ENCODE measurements around the gene DENND4B.
A peak's percentile ranks its signal among the peaks of the same experiment; 100 is the strongest.
"Not testable (repeated sequence)": the region's sequence is repeated elsewhere in the genome, so short reads cannot be mapped to it uniquely, and the experiment has no call there.

The DENND4B gene

GRCh38 chr1:153946622-153947241, at the start of gene DENND4B:
Gene DENND4B (minus strand): TSS chr1:153946718. CDS start chr1:153944374, 2,344 bp downstream.
- peak; percentile 69 for DNase-seq

- no peak for DNase-seq
Measured at GRCh38 chr1:153995640-153996039, 49.1 kb upstream of the DENND4B start.

GRCh38 chr1:153995202-153995601, 48.7 kb upstream of the DENND4B start:
- DNase-seq = no peak

- DNase-seq = no peak
Measured at GRCh38 chr1:153991806-153992205, 45.3 kb upstream of the DENND4B start.

GRCh38 chr1:153991151-153991630, 44.7 kb upstream of the DENND4B start:
- DNase-seq = no peak

GRCh38 chr1:153990468-153991150, 44.1 kb upstream of the DENND4B start, which contains the start of gene RPS27:
Gene RPS27 (plus strand): TSS chr1:153990762. CDS start chr1:153990797, 35 bp downstream.
- peak; percentile 99 for DNase-seq

GRCh38 chr1:153987621-153988020, 41.1 kb upstream of the DENND4B start:
- no peak for DNase-seq

- peak; percentile 87 for DNase-seq
Measured at GRCh38 chr1:153985941-153986761, 39.6 kb upstream of the DENND4B start, which contains the start of gene RAB13. Gene RAB13 (minus strand): TSS chr1:153986339. CDS start chr1:153986236, 103 bp downstream.

- peak; percentile 89 for DNase-seq
Measured at GRCh38 chr1:153985341-153985912, 38.9 kb upstream of the DENND4B start.

- DNase-seq = no peak
Measured at GRCh38 chr1:153984123-153984894, 37.8 kb upstream of the DENND4B start.

- not testable (repeated sequence) for DNase-seq
Measured at GRCh38 chr1:153981735-153982134, 35.2 kb upstream of the DENND4B start.

- not testable (repeated sequence) for DNase-seq
Measured at GRCh38 chr1:153979091-153979490, 32.6 kb upstream of the DENND4B start.

GRCh38 chr1:153978274-153978909, 31.9 kb upstream of the DENND4B start:
- DNase-seq = no peak

- peak; percentile 78 for DNase-seq
Measured at GRCh38 chr1:153977250-153978240, 31.0 kb upstream of the DENND4B start, which contains the start of gene JTB. Gene JTB (minus strand): TSS chr1:153977674. CDS start chr1:153977252, 422 bp downstream.

GRCh38 chr1:153976819-153977249, 30.3 kb upstream of the DENND4B start:
- no peak for DNase-seq

- DNase-seq = no peak
Measured at GRCh38 chr1:153973525-153973924, 27.0 kb upstream of the DENND4B start.

- DNase-seq = no peak
Measured at GRCh38 chr1:153973071-153973470, 26.6 kb upstream of the DENND4B start.

- DNase-seq = no peak
Measured at GRCh38 chr1:153970346-153970745, 23.8 kb upstream of the DENND4B start.

- no peak for DNase-seq
Measured at GRCh38 chr1:153968972-153969371, 22.5 kb upstream of the DENND4B start.

- DNase-seq = no peak
Measured at GRCh38 chr1:153968408-153968807, 21.9 kb upstream of the DENND4B start.

Data from fibroblast of skin of right quadriceps (primary cell).